Measurements from ENCODE around the gene MTHFSD.

GRCh38 chr16:86530251-86531190, 24.5 kb downstream of the MTHFSD start:
- TF ChIP-seq FOXA1 (IDR thresholded peaks at IDR 0.05) (no peak), ELF4 (IDR thresholded peaks at IDR 0.05) (no peak), ZNF384 (IDR thresholded peaks at IDR 0.05) (no peak), SUZ12 (IDR thresholded peaks at IDR 0.05) (no peak)
